HepG2 (cell line): Measurements from ENCODE around the gene TMEM63B. TPM values are rescaled to one million over a fixed set of nuclear protein-coding genes. Genes with fewer than 3 reads are reported as not detected.

Experiments
- ELF4 ChIP-seq: sonication (generic); formaldehyde crosslinking; IDR thresholded peaks from 2 replicates; pipeline ENCODE4 v1.5.0; 2020; ENCODE audit warnings: missing genetic modification reagents, mild to moderate bottlenecking, moderate library complexity, borderline replicate concordance
- EP300 ChIP-seq, 3 experiments: sonication (generic) in 1 of 3; formaldehyde crosslinking in 1 of 3; IDR thresholded peaks; 2 replicates each; pipeline versions ENCODE4 v1.5.1 to v1.6.1; 2011 to 2020; ENCODE audit warnings: low read depth in 2 of 3, low read length in 2 of 3, borderline replicate concordance in 1 of 3, improper control_type of control experiment in 1 of 3, mild to moderate bottlenecking in 1 of 3, missing genetic modification reagents in 1 of 3, moderate library complexity in 1 of 3
- ERF ChIP-seq: IDR thresholded peaks from 2 replicates; pipeline ENCODE4 v1.6.1; 2018; ENCODE audit warnings: missing biosample characterization, missing genetic modification reagents
- NCOA1 ChIP-seq: sonication (generic); formaldehyde crosslinking; IDR thresholded peaks from 2 replicates; pipeline ENCODE4 v1.9.0; 2021; ENCODE audit warnings: missing genetic modification reagents
- NFKB2 ChIP-seq: sonication (generic); formaldehyde crosslinking; IDR thresholded peaks from 2 replicates; pipeline ENCODE4 v1.4.0; 2020; ENCODE audit warnings: missing genetic modification reagents, borderline replicate concordance
- RAD51 ChIP-seq: fragments of 450-650 bp; IDR thresholded peaks from 2 replicates; pipeline ENCODE4 v1.6.1; 2016; ENCODE audit warnings: borderline replicate concordance
- RORA ChIP-seq: sonication (generic); formaldehyde crosslinking; IDR thresholded peaks from 2 replicates; pipeline ENCODE4 v1.5.0; 2020; ENCODE audit warnings: mild to moderate bottlenecking, missing genetic modification reagents, moderate library complexity
- SMARCC2 ChIP-seq: fragments of 450-650 bp; IDR thresholded peaks from 2 replicates; pipeline ENCODE4 v1.6.1; 2017; ENCODE audit warnings: antibody characterized with exemption, mild to moderate bottlenecking
- SPEN ChIP-seq: sonication (generic); formaldehyde crosslinking; IDR thresholded peaks from 2 replicates; pipeline ENCODE4 v1.5.1; 2020; ENCODE audit warnings: low read depth, mild to moderate bottlenecking, missing genetic modification reagents
- SRF ChIP-seq: IDR thresholded peaks from 2 replicates; pipeline ENCODE4 v1.6.1; 2011; ENCODE audit warnings: mild to moderate bottlenecking, low read depth, low read length, moderate library complexity
- TMF1 ChIP-seq: sonication (generic); formaldehyde crosslinking; IDR thresholded peaks from 2 replicates; pipeline ENCODE4 v1.8.1; 2022; ENCODE audit warnings: low read depth, missing genetic modification reagents
- ZBTB10 ChIP-seq: sonication (generic); formaldehyde crosslinking; IDR thresholded peaks from 2 replicates; pipeline ENCODE4 v1.4.0; 2020; ENCODE audit warnings: missing genetic modification reagents, borderline replicate concordance
- ZBTB3 ChIP-seq: sonication (generic); formaldehyde crosslinking; IDR thresholded peaks from 2 replicates; pipeline ENCODE4 v1.4.0; 2020; ENCODE audit warnings: low read depth, mild to moderate bottlenecking, moderate library complexity, missing genetic modification reagents, borderline replicate concordance
- ZFX ChIP-seq: sonication (generic); formaldehyde crosslinking; IDR thresholded peaks from 2 replicates; pipeline ENCODE4 v1.4.0; 2020; ENCODE audit warnings: mild to moderate bottlenecking, low read depth, missing genetic modification reagents, moderate library complexity
- ZNF44 ChIP-seq: sonication (generic); formaldehyde crosslinking; IDR thresholded peaks from 2 replicates; pipeline ENCODE4 v1.5.1; 2020; ENCODE audit warnings: mild to moderate bottlenecking, missing genetic modification reagents
- ZNF850 ChIP-seq: sonication (generic); formaldehyde crosslinking; conservative IDR thresholded peaks from 2 replicates; pipeline ENCODE4 v1.9.0; 2021; ENCODE audit warnings: mild to moderate bottlenecking, missing genetic modification reagents
- ZSCAN30 ChIP-seq: sonication (generic); formaldehyde crosslinking; IDR thresholded peaks from 2 replicates; pipeline ENCODE4 v1.5.0; 2020; ENCODE audit warnings: mild to moderate bottlenecking, missing genetic modification reagents
- polyA plus RNA-seq, 8 experiments: library from polyadenylated mRNA; depleted of rRNA in 3 of 8; stranded (reverse) in 7 of 8; unstranded in 1 of 8; fragments of >200 nt; fragmentation: Illumina TruSeq in 4 of 8; extraction: Trizol in 4 of 8; gene quantifications; 2 replicates each; pipeline versions ENCODE4 v1.2.1 to v1.2.3, GENCODE V29; 2011 to 2016; ENCODE audit warnings: low read depth in 4 of 8, missing spikeins in 1 of 8, mixed read lengths in 1 of 8; ENCODE audit not compliant: insufficient read depth in 1 of 8
- total RNA-seq, 5 experiments: library from RNA; depleted of rRNA; stranded (reverse); fragments of >200 nt; fragmentation: Illumina TruSeq; extraction: Trizol; gene quantifications; 2 replicates each; pipeline ENCODE4 v1.2.3, GENCODE V29; 2016; ENCODE audit warnings: low read depth in 1 of 5
- TF ChIP-seq, protein P1 (sequence below): sonication (generic); formaldehyde crosslinking; IDR thresholded peaks from 2 replicates; pipeline ENCODE4 v1.5.1; 2020; ENCODE audit warnings: mild to moderate bottlenecking, missing genetic modification reagents, borderline replicate concordance
- TF ChIP-seq, protein P2 (sequence below): sonication (generic); formaldehyde crosslinking; IDR thresholded peaks from 2 replicates; pipeline ENCODE4 v1.9.0; 2022; ENCODE audit warnings: missing genetic modification reagents, mild to moderate bottlenecking, borderline replicate concordance
- TF ChIP-seq, protein P3 (sequence below): sonication (generic); formaldehyde crosslinking; IDR thresholded peaks from 2 replicates; pipeline ENCODE4 v1.5.1; 2020; ENCODE audit warnings: mild to moderate bottlenecking, moderate library complexity, missing genetic modification reagents
- TF ChIP-seq, protein P4 (sequence below): IDR thresholded peaks from 2 replicates; pipeline ENCODE4 v1.6.1; 2012; ENCODE audit warnings: low read depth, low read length, improper control_type of control experiment

TMEM63B gene
- total and polyA plus RNA-seq, 2 of the 13 experiments (the other 11 are each of a cell fraction or from before 2014, with no cell fraction given) = 27.4 to 75.8 TPM

DNA sequence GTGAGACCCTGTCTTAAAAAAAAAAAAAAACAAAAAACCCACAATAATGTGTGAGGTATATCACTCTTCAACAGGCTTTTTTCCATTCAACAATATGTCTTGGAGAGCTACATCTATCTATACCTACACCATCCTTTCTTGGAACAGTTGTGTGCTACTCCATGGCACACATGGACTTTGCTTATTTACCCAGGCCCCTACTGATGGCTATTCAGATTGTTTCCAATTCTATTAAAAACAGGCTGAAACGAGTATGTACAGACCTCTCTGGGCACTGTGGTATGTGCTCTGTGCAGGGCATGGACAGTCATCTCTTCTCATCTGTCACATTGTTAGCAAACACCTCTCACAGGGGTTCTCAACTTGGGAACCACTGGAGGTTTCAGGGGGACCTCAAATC is 28.2 kb upstream of the TMEM63B start (continued):
- TF ChIP-seq, protein P1, sequence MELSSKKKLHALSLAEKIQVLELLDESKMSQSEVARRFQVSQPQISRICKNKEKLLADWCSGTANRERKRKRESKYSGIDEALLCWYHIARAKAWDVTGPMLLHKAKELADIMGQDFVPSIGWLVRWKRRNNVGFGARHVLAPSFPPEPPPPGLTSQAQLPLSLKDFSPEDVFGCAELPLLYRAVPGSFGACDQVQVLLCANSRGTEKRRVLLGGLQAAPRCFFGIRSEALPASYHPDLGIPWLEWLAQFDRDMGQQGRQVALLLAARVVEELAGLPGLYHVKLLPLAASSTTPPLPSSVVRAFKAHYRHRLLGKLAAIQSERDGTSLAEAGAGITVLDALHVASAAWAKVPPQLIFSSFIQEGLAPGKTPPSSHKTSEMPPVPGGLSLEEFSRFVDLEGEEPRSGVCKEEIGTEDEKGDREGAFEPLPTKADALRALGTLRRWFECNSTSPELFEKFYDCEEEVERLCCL (CRISPR knock-in tag) = no peak
- TF ChIP-seq SMARCC2 (no peak), ELF4 (CRISPR knock-in tag) (no peak), ZBTB10 (no peak), NCOA1 (no peak), ZNF44 (CRISPR knock-in tag) (no peak), NFKB2 (CRISPR knock-in tag) (no peak), RORA (CRISPR knock-in tag) (no peak), SPEN (no peak), ZNF850 (CRISPR knock-in tag) (no peak), TMF1 (CRISPR knock-in tag) (no peak), ERF (CRISPR knock-in tag) (peak; percentile 38; the same call in 1 of the 2 replicates), ZFX (CRISPR knock-in tag) (no peak; the same call in 1 of the 2 replicates), ZSCAN30 (CRISPR knock-in tag) (no peak), SRF (no peak), ZBTB3 (no peak), EP300 (IDR thresholded peaks at IDR 0.05; ENCODE audit: low read depth in 2 of 2, low read length in 2 of 2) (no peak), EP300 (CRISPR knock-in tag; IDR thresholded peaks at IDR 0.05; ENCODE audit: borderline replicate concordance) (no peak), RAD51 (no peak)
- TF ChIP-seq, protein P2, sequence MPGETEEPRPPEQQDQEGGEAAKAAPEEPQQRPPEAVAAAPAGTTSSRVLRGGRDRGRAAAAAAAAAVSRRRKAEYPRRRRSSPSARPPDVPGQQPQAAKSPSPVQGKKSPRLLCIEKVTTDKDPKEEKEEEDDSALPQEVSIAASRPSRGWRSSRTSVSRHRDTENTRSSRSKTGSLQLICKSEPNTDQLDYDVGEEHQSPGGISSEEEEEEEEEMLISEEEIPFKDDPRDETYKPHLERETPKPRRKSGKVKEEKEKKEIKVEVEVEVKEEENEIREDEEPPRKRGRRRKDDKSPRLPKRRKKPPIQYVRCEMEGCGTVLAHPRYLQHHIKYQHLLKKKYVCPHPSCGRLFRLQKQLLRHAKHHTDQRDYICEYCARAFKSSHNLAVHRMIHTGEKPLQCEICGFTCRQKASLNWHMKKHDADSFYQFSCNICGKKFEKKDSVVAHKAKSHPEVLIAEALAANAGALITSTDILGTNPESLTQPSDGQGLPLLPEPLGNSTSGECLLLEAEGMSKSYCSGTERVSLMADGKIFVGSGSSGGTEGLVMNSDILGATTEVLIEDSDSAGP (CRISPR knock-in tag) = no peak
- TF ChIP-seq, protein P3, sequence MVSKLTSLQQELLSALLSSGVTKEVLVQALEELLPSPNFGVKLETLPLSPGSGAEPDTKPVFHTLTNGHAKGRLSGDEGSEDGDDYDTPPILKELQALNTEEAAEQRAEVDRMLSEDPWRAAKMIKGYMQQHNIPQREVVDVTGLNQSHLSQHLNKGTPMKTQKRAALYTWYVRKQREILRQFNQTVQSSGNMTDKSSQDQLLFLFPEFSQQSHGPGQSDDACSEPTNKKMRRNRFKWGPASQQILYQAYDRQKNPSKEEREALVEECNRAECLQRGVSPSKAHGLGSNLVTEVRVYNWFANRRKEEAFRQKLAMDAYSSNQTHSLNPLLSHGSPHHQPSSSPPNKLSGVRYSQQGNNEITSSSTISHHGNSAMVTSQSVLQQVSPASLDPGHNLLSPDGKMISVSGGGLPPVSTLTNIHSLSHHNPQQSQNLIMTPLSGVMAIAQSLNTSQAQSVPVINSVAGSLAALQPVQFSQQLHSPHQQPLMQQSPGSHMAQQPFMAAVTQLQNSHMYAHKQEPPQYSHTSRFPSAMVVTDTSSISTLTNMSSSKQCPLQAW (CRISPR knock-in tag) = peak; percentile 31; the same call in 1 of the 2 replicates
- TF ChIP-seq, protein P4, sequence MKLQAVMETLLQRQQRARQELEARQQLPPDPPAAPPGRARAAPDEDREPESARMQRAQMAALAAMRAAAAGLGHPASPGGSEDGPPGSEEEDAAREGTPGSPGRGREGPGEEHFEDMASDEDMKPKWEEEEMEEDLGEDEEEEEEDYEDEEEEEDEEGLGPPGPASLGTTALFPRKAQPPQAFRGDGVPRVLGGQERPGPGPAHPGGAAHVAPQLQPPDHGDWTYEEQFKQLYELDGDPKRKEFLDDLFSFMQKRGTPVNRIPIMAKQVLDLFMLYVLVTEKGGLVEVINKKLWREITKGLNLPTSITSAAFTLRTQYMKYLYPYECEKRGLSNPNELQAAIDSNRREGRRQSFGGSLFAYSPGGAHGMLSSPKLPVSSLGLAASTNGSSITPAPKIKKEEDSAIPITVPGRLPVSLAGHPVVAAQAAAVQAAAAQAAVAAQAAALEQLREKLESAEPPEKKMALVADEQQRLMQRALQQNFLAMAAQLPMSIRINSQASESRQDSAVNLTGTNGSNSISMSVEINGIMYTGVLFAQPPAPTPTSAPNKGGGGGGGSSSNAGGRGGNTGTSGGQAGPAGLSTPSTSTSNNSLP = no peak
